T-helper 1 cell treated with Interleukin-12 subunit alpha and Interleukin-12 subunit beta and Interleukin-4 antibody, amounts not matched to agents 30 ng/mL and 1 ng/mL, for 36 hours (primary cell): ENCODE results near the gene ST7. TPM values are rescaled to one million over a fixed set of nuclear protein-coding genes. Genes with fewer than 3 reads are reported as not detected.

Source experiments
- intact Hi-C: fragments of 100-400 bp; cut with micrococcal nuclease; formaldehyde crosslinking; loops from one replicate; pipeline ENCODE4 v1.15.1; 2024
- total RNA-seq: library from RNA; stranded (reverse); gene quantifications from 2 replicates; pipeline ENCODE4 v1.2.3, GENCODE V29; 2022

ST7 gene
- total RNA-seq, 1 donor from 2014 or later = 3.4 TPM

DNA sequence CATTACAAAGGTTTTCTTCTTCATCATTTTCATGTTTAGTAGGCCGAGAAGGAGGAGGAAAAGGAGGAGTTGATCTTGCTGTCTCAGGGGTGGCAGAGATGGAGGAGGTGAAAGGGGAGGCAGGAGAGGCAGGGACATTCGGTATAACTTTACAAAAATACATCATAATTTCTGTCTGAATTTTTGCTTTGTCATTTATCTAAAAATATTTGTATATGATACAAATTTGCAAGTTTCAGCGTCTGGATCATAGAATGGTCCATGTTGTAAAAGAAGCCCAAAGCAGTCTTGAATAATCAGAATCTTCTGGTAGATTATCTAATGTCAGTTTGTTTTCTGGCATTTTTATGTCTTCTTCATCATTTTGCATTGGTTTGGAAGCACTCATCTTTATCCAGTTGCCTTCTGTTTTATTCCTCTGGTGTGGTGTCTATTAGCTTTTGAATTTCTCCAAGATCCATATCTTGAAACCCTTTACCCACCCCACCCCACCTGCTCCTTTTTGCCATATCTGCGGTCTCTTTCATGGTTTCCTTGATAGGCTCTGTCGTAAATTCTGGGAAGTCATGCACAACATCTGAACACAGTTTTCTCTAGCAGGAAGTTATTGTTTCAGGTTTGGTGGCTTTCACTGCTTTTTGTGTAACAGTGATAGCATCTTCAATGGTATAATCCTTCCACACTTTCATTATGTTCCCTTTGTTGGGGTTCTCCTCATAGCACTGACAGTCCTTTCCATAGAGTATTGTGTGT is 95.0 kb downstream of the ST7 start:
- intact Hi-C loops = no loop called here

DNA sequence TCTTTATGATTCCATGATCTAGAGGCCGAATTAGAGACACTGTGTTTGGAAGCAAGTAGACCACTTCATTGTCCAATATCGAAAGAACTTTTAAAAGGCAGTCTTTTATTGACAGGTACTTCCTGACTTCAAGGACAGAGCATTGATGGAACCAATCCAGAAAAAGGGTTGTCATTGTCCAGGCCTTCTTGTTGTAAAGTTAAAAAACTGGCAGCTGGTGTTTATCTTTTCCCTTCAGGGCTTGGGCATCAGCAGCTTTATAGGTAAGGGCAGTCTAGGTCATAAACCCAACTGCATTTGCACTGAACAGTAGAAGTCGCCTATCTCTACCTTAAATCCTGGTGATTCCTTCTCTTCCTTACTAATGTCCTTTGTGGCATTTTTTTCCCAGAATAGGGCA is 95.6 kb downstream of the ST7 start:
- intact Hi-C loops = no loop called here

DNA sequence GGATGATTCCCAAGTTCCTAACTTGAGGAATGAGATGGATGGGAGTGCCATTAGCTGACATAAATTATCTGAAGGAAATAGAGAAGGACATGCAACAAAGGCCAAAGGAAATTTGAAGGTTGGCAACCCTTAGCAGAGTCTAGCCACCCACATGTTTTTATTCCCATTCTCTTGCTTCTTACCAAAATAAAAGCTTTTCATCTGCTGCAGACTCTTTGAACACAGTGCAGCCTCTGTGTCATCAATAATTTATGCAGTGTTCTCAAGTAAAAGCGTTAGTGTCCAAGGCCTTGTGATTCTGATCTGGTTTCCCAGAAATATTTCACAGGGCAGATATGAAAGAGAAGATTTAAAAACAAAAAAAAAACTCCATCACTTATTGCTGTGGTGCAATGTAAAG is 98.5 kb downstream of the ST7 start:
- intact Hi-C loops = no loop called here

DNA sequence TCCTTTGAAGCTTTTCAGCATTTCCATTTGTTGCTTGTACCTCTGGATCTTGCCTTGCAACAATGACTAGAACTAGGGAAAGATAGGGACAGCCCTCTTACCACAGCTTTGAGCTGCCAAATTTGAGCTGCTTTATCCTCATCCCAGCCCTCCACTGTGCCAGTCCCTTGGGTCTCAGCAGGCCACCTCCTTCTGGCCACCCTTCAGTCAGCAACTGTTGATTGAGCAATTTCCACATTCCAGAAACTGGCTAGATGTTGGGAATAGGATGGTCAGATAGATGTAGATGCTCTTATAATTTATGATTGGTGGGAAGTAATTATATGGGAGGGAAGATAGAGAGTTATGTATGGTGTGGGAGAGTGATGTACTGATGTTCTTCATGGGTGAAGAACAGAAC is 100.1 kb downstream of the ST7 start:
- intact Hi-C loops = no loop called here

DNA sequence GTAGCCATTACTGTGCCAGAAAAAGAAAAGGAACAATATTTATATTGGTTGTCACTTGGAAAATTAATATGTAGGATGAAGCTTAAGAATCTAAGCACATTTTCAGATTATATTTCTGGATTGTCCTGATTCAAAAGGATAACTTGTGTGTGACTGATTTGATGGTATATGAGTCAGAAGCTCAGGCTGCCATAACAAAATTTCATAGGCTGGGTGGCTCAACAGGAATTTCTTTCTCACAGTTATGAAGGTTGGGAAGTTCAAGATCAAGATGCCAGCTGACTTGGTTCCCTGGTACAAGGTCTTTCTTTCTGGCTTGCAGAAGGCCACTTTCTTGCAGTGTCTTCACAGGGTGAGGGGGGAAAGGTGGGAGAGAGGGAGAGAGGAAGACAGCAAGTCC is 108.5 kb downstream of the ST7 start:
- intact Hi-C loops = no loop called here

DNA sequence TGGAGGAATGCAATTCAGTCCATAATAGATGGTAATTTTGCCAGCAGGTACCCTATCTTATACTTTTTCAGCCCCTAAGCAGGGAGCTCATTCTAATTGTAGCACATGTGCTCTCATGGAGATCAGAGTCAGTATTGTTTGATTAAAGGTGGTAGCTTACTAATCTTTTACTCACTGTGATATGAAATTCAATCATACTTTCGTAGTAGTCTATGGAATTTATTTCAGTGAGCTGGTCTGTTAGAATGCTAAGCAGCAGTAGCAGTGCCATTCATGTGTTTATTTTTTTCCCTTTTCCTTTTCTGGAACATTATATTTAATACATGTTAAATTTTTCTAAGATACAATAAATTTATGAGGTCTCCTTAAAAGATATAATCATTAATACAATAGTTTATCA is 109.0 kb downstream of the ST7 start:
- intact Hi-C loops = no loop called here

DNA sequence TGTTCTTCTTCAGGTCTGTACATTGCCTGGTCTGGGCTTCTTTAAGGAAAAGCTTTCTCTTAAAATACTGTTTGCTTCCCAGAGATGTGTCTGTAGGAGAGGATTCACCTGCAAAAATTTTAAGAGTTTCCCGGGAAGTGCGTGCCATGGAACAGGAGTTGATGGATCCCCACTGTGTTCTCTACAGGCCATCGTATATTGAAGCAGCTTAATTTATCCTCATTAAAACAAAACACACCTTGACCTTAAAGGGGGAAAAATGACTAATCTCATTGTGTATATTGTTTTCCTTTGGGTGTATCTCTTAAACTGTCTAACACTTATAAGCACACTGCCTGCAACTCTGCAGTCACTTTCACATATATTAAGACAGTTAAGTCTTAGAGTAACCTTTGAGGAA is 111.4 kb downstream of the ST7 start:
- intact Hi-C loops = no loop called here

DNA sequence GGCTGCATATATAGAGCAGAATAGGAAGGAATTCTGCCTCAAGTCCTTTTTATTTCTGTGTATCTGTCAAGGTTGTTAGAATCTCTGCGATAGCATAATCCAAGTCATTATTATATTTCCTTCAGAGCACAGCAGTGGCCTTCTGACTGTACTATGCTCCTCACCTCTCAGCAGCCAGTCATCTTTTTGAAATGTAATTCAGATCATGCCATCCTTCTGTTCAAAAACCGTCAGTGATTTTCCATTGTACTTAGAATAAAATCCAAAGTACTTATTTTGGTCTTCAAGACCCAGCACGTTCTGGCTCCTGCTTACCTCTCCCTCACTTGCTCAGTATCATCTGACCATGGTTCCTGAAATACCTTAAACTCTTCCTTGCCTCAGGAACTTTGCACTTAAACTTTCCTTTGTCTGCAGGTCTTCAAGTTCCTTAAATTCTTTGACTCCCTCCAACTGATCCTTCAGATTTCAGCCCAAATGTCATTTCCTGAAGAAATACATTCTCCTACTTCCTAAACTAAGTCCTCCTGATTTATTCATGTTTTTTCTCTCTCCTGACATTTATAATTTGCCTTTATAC is 112.4 kb downstream of the ST7 start:
- intact Hi-C loops = no loop called here

DNA sequence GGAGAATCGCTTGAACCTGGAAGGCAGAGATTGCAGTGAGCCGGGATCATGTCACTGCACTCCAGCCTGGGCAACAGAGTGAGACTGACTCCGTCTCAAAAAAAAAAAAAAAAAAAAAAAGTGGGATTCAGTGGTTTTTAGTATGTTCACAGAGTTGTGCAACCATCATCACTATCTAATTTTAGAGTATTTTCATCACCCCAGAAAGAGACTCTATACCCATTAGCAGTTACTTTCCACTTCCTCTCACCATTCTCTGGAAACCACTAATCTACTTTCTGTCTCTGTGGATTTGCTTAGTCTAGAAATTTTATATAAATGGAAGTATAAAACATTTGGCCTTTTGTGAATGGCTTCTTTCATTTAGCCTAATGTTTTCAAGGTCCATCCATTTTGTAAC is 113.4 kb downstream of the ST7 start:
- intact Hi-C loops = no loop called here

DNA sequence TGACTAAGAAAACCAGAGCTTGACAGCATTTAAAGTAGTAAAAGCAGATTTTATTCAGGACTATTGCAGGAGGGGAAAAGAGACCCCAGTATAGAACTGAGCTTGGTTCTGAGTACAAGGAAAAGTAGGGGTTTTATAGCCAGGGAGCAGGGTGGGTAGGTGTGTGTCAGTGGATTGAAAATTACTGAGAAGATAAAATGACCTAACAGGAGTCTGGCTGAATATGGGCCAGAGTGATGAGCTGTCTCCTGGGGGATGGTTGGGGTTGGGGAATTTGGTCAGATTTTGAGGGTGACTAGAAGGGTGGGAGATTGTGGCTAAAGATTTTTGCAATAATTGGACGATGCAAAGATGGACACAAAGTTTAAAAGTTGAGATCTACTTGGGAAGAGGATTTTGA is 114.0 kb downstream of the ST7 start:
- intact Hi-C loops = no loop called here

DNA sequence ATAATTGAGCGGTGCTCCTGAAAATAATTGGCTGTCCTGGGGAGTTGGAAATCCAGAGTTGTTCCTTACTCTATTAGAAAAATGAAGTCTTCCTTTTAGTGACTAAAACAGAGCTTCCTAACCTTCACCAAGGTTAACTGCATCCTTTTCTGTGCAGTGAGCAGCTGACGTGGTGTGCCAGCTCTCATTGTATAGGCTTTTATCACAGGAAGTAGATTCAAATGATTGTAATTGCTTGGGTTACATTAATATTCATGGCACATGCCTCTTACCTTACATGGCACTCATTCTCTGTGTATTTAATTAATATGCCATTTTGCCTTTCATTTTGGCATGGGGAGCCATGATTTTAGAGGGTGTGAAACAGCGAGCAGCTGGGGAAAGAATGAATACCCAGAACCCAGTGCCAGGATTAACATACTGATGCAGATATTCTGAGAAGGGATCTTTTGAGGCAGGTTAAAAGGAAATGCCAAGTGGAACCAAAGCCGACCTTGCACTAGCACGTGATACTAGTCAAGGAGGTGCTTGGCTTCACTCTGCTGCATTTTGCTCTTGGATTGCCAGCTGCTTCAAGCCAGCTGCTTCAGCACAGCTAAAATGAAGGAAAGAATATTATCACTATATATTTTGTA is 115.3 kb downstream of the ST7 start:
- intact Hi-C loops = no loop called here

DNA sequence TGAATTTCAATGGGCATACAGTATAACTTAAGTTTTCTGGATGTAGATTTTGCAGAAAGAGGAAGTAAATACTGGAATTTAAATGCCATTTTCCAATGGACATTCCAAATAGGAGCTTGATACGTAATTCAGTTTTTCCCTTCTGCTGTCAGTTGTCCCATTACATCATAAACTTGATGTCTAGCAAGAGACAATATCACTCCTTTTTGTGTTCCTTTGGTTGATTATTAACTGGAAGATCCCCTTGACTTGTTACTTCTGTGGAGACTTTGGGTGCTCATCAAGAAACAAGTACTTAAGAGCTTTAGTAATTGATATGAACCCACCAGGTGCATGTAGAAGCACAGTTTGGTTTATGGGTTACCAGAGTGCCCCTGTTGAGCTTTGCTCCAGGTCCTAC is 116.1 kb downstream of the ST7 start:
- intact Hi-C loops = no loop called here

DNA sequence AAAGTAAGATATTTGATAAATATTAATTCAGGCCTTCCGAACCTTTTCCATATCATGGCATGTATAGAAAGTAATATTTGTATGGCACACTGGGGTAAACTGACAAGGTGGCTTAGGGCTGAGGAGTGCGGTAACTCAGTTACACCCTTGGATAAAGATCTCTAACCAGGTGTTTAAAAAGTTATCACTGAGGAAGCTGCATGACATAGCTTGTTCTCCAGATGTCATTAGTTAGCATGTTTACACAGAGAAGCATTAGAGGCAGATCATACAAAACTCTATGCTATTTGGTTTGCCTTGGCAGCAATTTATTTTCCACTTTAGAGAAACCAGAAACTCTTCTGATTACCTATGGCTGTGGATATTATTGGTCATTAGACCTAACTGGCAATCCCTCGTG is 118.2 kb downstream of the ST7 start:
- intact Hi-C loops = no loop called here

DNA sequence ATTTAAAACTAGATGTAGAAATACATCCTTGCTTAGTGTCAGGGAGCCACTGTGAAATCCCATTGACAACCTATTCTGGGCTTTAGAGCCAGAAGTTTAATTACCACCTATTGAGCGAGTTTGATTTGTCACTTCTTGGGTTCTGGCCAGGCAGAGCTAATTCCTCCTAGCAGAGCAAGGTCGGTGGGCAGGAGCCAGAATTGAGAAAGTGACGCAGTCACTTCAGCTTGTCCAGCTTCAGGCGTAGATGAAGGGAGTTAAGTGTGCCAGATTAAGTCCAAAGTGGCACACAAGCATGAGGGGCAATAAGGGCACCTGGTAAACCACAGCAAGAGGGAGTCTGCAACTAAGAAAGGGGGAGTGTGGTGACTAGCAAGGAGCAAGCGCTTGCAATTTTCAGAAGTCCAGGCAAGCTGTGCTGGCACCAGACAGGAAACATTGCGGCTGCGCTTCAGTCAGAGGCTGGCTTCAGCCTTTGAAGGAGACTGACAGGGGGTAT is 119.4 kb downstream of the ST7 start:
- intact Hi-C loops = no loop called here

DNA sequence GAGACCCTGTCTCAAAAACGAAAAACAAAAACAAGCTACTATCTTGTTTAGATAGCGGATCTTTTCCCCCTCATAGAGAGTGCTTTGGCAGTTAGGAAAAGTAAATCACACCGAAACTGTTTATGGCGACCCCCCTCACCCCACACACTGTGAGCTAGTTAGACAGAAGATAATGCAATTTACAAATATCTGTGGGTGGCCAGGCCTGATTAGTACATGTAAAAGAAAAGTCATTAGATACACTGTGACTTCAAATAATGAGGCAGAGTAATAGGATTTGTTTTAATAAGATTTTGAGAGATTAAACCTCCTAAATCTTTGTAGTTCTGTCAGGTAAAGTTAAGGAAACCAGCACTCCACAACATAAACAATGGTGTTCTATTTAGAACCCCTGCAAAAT is 121.1 kb downstream of the ST7 start:
- intact Hi-C loops = no loop called here

DNA sequence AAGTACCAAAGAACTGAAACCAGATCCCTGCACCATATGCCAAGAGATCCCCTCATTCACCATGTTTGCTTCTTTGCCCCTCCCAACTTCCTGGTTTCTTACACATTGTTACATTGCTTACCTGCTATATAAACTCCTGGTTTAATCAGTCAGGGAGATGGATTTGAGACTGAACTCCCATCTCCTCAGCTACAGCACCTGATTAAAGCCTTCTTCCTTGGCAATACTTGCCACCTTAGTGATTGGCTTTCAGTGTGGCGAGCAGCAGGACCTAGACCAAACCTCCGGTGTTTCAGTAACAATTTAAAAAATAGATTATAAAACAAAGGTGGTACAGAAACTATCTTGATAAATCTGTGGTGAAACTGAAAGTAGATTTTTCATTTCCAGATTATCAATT is 122.6 kb downstream of the ST7 start:
- intact Hi-C loops = no loop called here

DNA sequence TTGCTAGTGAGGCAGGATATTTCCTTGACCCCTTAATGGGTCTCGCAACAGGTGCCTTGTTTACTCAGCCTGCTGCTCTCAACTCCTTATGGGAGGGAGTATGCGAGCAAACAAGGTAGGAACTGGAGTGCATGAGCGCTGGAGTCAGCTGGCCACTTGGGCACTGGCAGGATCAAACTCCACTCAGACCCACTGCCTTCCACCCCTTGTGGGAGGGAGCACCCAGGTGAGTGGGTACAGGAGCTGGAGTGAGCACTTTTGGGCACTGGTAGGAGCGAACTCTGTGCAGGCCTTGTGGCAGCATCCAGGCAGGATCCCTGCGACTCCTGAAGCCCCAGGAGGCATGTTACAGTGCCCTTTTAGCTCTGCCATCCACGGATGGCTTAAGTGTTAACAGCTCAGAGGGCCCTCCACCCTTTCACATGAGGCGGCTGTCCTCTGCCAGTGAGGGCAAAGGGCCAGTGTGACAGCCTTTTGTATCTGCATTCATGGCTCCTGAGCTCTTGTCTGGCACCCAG is 123.2 kb downstream of the ST7 start:
- intact Hi-C loops = no loop called here

DNA sequence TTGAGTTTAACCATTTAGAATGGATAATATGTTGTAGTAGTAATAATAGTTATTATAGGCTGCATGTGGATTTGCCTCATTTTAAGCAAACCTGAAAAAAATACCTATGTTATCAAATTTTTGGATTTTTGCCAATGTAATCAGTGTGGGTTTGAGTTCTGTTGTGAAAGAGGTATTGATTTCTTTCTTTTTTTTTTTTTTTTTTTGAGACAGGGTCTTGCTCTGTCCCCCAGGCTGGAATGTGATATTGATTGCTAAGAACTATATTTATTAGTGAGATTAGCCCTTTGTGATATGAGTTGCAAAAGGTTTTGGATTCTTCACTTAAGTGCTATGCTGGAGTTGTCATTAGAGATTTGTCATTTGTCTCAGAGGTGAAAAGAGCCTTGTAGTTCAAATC is 124.4 kb downstream of the ST7 start:
- intact Hi-C loops = no loop called here

DNA sequence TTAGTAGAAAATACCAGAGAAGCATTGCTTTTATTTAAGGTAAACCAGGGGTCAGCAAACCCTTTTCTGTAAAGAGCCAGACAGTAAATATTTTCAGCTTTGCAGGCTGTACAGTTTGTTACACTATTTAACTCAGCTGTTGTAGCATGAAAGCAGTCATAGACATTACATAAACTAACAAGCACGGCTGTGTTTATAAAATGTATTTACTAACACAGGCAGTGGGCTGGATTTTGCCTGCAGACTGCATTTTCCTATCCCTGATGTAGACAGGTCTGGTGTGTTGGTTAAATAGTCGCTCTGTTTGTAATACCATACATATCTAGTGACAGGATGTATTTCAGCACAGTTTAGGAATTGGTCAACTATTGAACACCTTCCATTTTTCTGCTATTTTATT is 129.3 kb downstream of the ST7 start:
- intact Hi-C loops = no loop called here

DNA sequence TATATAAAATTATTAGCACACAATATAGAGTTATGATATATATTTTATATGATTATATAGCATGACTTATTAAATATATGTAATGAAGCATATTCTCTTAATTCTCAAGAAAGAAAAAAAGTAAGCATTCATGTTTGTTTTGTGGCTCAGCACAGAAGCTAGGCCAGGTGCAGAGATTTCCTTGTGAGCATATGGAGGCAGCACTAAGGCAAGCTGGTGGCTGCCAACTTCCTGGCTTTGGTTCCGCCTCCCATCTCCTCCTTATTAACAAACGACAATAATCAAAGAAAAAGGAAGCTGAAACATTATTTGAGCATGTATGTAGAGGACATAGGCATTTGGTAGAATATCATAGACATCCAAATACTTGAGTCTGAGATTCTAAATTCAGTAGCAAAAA is 130.3 kb downstream of the ST7 start:
- intact Hi-C loops = no loop called here

DNA sequence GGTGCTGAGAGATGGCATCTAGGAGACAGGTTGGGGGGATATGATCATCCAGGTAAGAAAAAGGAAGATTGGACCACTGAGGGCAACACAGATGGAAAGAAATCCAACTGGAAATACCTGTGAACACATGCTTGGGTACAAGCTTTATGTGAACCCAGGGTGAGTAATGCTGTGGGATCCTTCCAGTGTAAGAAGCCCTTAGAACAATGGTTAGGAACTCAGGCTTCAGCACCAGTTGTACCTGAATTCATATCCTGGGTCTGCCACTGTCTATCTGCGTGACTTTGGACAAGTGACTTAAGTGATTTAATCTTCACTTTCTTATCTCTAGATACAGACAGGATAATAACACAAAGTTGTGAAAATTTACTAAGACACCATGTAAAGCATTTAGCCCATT is 131.0 kb downstream of the ST7 start:
- intact Hi-C loops = no loop called here

DNA sequence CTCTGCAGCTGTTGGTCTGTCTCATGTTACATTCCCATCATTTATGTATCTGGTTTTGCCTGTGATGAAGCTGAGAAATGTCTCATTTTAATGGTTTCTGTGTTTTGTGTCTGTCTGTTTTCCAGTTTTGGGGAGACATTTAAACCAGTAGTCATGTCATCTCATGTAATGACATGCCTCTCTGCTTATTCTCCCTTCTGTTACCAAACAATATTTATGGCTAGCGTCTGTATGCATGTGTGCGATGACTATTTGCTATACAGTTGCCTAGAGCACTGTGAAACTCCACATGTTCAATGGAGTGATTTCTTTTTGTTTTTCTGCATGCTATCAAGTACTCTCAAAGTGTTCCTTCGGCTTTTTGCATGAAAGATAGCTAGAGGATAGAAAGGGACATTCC is 132.0 kb downstream of the ST7 start:
- intact Hi-C loops = loop anchor here (5.0 kb wide), 1 partner anchor 43 kb away; no protein-coding TSS in a partner anchor
